SW 1271 (cell line): ENCODE data around the gene ICE1.
"Not testable (repeated sequence)": the region's sequence is repeated elsewhere in the genome, so short reads cannot be mapped to it uniquely, and the experiment has no call there.

Source experiments
- DNase-seq, 2 experiments: peaks; one replicate each; lab custom pipeline; 2025; lab: John Stamatoyannopoulos, UW

The ICE1 gene

GRCh38 chr5:5398071-5398470 lies 24.4 kb upstream of the ICE1 start:
- no peak for DNase-seq

GRCh38 chr5:5401095-5401494 lies 21.4 kb upstream of the ICE1 start:
- DNase-seq = no peak

- DNase-seq = no peak
These were observed 18.7 kb upstream of the ICE1 start for GRCh38 chr5:5403741-5404140.

- no peak for DNase-seq
These were observed 18.1 kb upstream of the ICE1 start for GRCh38 chr5:5404381-5404780.

- DNase-seq = no peak
These were observed 17.0 kb upstream of the ICE1 start for GRCh38 chr5:5405441-5405840.

- DNase-seq = no peak
These were observed 14.6 kb upstream of the ICE1 start for GRCh38 chr5:5407924-5408323.

- no peak for DNase-seq
These were observed 13.2 kb upstream of the ICE1 start for GRCh38 chr5:5409151-5409810.

GRCh38 chr5:5413856-5414255 lies 8.6 kb upstream of the ICE1 start:
- not testable (repeated sequence) for DNase-seq

- no peak for DNase-seq
These were observed 7.5 kb upstream of the ICE1 start for GRCh38 chr5:5414999-5415398.

GRCh38 chr5:5416733-5417132 lies 5.7 kb upstream of the ICE1 start:
- DNase-seq = no peak

- DNase-seq = no peak
These were observed 4.5 kb upstream of the ICE1 start for GRCh38 chr5:5418006-5418405.

GRCh38 chr5:5418764-5419163 lies 3.7 kb upstream of the ICE1 start:
- no peak for DNase-seq

GRCh38 chr5:5419291-5420210 lies 2.9 kb upstream of the ICE1 start:
- DNase-seq = peak in 1 of 2 experiments; percentile 60

GRCh38 chr5:5420251-5420650 lies 2.2 kb upstream of the ICE1 start:
- DNase-seq = no peak

GRCh38 chr5:5421149-5421960 lies 1.1 kb upstream of the ICE1 start:
- no peak for DNase-seq

GRCh38 chr5:5422819-5423515 lies 490 bp downstream of the ICE1 start:
- no peak for DNase-seq

GRCh38 chr5:5423586-5423985 lies 1.1 kb downstream of the ICE1 start:
- no peak for DNase-seq

- DNase-seq = no peak
These were observed 2.3 kb downstream of the ICE1 start for GRCh38 chr5:5424736-5425135.

- no peak for DNase-seq
These were observed 7.7 kb downstream of the ICE1 start for GRCh38 chr5:5430136-5430535.

GRCh38 chr5:5432020-5432707 lies 9.7 kb downstream of the ICE1 start:
- DNase-seq = peak in 1 of 2 experiments; percentile 68

- no peak for DNase-seq
These were observed 13.8 kb downstream of the ICE1 start for GRCh38 chr5:5436203-5436760.
